ENCODE results near the gene EEFSEC.
"Not testable (repeated sequence)": the region's sequence is repeated elsewhere in the genome, so short reads cannot be mapped to it uniquely, and the experiment has no call there.

Gene EEFSEC

DNA sequence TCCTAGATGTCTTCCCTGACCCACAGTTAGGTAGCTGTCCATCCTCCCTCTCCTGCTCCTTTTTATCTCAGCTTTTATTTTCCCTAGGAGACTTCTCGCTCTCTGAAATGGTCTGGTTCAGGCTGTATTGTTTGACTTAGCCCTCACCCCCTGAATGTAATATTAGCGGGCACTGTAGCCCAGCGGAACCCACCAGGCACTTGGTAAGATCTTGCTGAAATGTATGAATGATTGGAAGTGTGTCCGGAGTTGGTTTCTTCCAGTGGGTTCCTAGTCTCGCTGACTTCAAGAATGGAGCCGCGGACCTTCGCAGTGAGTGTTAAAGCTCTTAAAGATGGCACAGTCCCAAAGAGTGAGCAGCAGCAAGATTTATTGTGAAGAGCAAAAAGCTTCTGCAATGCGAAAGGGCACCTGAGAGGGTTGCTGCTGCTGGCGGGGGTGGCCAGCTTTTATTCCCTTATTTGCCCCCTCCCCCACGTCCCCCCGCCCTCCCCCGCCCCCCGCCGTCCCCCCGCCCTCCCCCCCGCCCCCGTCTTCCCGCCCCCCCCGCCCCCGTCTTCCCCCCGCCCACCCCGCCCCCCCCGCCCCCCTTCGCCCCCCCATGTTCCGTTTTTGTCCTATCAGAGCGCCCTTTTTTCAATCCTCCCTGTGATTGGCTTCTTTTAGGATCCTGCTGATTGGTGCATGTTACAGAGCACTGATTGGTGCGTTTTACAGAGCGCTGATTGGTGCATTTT lies 694 bp upstream of the EEFSEC start:
- DNase-seq (ENCODE audit: low read depth in 2 of 2): no peak

DNA sequence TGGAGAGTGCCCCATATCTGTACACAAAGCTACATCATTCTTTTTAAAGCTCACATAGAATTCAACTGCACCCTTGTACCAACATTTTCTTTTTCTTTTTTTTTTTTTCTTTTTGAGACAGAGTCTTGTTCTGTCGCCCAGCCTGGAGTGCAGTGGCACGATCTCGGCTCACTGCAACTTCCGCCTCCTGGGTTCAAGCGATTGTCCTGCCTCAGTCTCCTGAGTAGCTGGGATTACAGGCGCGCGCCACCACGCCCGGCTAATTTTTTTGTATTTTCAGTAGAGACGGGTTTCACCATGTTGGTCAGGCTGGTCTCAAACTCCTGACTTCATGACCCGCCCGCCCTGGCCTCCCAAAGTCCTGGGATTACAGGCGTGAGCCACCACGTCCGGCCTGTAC lies 1.1 kb downstream of the EEFSEC start:
- DNase-seq (ENCODE audit: low read depth in 2 of 2): not testable (repeated sequence)

DNA sequence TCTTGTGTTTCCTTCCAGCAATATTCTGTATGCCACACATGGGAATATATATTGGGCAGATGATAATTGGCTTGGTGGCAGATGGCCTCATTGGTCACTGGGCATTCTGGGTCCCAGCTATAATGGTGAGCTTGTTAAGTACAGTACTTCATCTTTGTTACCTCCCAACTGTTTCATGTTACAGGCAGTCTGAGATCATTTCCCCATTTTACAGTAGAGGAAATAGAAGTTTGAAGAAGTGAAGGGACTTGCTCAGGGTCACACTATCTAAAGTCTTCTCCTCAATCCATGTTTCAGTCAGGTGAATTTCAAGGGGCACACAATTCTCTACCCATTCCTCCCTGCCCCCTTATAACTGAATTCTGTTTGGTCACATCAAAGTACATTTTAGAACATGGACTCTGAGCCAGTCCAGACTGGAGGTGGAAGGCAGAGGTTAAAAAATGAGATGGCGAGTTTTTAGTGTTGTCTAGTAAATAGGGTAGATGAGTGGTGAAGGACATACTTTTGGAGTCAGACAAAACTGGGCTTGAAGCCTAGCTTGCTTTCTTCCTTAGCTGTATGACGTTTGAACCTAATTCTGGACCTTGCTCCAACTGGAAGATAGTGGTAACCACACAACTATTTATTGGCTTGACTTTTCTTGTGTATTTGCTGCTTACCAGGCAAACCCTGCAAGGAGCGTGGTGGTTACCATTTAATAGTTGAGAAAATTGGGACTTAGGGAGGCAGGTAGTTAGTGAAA lies 2.5 kb downstream of the EEFSEC start:
- no peak for DNase-seq (ENCODE audit: low read depth in 2 of 2)

DNA sequence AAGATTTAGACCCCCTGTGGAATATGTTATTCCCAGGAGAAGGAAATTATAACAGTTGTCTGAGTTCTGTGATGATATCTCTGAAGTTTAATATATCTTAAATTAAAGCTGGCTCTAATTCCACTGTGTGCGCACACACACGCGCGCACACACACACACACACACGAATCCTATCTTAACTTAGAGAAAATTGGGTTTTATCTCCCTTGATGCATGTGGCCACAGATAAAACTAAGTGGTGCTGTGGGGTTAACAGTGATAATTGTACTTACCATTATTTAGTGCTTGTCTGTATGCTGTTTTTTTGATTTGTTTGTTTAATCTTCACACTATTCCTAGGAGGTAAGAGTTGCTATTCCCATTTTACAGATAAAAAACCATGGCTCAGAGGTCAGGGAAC lies 7.4 kb downstream of the EEFSEC start:
- no peak for DNase-seq (ENCODE audit: low read depth in 2 of 2)

DNA sequence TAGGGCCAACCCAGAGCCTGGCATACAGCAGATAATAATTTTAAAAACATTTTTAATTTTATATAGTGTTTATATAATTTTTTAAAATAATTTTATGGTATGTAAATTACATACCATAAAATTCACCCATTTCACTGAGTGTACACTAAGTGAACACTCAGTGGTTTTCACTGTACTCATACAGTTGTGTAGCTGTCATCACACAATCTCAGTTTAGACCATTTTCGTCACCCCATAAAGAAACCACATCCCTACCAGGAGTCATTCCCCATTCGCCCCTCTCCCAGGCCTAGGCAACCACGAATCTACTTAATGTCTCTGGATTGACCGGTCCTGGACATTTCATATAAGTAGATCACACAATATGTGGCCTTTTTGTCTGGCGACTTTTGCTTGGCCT lies 10.2 kb downstream of the EEFSEC start:
- DNase-seq (ENCODE audit: low read depth in 2 of 2): no peak

DNA sequence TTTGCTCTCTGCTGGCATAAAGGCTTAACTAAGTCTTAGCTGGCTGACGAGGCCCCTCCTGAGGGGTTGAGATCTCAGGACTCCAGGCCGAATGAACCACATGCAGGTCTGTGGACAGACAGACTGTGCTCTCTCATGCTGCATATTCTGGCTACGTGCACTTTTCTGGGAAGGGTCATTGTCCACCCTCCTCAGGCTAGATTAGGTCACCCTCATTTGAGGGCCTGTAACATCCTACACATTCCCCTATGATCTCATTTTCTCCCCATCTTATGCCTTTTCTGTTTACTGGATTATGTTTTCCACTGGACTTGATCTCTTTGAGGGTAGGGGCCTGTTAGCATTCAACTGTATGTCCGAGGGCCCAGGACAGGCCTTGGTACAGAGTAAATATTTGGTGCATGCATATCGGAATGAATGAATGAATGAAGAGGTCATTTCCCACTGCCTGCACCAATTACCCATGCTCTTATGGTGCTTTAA lies 13.7 kb downstream of the EEFSEC start:
- DNase-seq (ENCODE audit: low read depth in 2 of 2): no peak

DNA sequence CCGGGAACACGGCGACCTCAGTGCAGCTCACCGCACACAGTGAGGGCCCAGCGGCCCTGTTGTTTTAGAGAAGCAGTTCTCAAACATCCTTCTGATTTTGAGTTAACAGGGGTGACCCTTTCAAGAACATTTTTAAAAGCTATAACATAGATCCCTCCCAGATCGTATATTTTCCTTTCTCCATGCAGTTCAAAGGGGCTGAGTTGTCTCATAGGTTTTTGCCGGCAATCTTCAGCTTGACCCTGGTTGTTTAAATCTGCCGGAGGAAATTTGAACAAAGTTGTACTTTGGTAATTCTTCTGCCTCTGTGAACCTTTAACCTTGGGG lies 14.3 kb downstream of the EEFSEC start:
- DNase-seq (ENCODE audit: low read depth in 2 of 2): no peak

DNA sequence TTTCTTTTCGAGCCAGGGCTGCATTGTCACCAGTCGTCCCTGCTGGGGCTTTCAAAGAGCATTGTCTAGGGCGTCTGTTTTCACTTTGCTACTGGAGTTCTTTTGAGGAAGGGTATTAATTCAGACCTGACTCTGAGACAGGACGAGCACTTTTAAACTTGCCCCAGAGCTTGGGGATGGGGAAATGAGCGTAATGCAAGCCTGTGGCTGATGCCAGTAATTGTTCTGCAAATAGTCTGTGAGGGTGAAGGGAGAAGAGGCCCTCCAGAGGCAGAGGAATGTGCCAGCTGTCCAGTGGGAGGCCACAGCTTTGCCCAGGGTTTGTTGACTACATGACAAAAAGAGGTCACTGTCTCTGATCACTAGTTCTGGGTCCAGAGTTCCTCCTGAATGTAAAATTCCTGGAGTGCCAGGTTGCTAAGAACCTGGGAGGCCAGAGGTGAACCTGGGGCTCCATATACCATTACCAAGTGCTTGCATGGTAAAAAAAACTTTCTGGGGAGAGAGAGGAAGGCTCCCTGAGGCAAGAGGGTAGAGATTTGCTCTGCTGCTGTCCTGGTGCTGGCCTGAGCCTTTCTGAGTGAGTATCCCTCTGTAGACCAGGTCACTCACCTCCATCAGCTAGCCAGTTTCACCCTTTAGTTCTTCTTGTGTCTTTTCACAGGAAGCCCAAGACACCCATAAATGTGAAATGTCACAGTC lies 14.8 kb downstream of the EEFSEC start:
- no peak for DNase-seq (ENCODE audit: low read depth in 2 of 2)

DNA sequence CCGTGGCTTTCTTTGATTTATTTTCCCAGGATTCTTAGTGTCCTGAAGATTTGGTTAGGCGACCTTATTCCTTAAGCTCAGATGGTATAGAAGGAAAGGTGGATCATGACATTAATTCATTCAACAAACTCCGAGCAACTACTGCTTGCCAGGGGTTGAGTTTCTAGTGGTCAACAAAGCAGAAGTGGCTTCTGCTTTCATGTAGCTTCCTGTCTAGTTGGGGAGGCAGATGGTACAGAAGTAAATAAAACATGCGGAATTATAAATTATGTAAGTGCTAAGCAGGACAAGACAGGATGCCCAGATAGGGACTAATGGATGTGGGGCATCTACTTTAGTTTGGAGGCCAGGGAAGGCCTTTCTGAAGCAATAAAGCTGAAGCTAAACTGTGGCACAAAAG lies 15.6 kb downstream of the EEFSEC start:
- no peak for DNase-seq (ENCODE audit: low read depth in 2 of 2)

DNA sequence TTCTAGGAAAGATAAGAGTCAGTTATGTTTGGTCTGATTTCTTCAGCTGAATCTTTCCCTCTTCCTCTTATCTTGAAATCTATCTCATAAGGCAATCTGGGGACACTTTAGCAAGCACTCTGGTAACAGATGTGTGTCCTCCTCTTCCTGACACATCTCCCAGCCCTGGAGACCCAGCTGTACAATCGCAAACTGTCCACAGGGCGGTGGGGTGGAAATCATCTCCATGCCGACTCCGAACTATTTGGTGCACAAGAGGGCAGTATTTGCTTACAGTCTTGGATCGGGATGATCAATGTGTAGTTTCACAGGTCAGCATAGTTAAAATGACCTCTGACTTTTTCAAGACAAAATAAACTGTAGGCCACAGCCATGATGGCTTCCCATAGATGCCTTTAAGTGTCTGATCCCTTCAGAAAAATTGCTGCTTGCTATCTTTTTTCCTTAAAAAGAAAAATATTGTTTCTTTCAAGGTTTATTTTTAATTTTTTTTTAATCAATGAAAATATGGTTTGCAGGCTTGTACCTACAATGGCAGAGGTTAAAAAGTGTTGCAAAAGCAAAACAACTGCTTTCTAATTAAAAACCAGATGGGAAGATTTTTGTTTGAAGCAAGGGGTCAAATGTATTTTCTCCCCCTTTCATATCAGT lies 17.7 kb downstream of the EEFSEC start:
- DNase-seq (ENCODE audit: low read depth in 2 of 2): no peak

DNA sequence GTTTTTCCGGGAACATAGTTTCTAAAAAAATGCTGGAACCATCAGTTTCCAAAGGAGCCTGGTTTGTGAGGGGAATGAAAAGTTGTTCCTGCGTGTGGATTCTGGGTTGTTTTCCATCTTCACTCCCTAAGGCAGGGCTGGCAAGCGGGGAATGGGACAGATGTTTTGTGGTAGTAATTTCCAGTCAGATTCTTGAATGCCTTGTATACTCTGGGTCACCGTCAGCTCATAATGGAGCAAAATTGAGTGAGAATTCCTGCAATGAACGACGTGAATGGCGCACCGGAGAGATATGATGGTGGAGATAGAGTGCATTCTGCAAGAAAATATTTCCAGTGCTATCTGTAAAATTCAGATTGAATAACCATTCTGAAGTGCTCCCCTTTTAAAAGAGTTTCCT lies 19.9 kb downstream of the EEFSEC start:
- DNase-seq (ENCODE audit: low read depth in 2 of 2): no peak

DNA sequence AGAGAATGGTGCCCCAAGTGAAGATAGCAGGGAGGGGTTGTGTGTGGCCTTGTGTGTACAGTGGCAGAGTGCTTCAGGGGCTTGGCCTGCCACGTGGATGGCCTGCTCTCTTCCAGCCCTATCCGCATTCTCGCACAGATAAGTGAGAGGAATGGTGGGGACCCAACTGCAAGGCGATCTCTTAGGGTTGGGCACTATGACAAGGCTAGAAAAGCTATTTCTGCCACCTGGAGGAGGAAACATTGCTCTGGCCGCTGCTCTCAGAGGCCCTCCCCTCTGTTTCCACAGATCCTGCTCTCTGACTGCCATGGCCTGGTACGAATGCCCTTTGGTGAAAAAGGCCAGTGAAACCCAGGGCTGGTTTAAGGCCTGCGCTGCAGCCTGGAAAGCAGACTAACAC lies 20.6 kb downstream of the EEFSEC start:
- no peak for DNase-seq (ENCODE audit: low read depth in 2 of 2)

DNA sequence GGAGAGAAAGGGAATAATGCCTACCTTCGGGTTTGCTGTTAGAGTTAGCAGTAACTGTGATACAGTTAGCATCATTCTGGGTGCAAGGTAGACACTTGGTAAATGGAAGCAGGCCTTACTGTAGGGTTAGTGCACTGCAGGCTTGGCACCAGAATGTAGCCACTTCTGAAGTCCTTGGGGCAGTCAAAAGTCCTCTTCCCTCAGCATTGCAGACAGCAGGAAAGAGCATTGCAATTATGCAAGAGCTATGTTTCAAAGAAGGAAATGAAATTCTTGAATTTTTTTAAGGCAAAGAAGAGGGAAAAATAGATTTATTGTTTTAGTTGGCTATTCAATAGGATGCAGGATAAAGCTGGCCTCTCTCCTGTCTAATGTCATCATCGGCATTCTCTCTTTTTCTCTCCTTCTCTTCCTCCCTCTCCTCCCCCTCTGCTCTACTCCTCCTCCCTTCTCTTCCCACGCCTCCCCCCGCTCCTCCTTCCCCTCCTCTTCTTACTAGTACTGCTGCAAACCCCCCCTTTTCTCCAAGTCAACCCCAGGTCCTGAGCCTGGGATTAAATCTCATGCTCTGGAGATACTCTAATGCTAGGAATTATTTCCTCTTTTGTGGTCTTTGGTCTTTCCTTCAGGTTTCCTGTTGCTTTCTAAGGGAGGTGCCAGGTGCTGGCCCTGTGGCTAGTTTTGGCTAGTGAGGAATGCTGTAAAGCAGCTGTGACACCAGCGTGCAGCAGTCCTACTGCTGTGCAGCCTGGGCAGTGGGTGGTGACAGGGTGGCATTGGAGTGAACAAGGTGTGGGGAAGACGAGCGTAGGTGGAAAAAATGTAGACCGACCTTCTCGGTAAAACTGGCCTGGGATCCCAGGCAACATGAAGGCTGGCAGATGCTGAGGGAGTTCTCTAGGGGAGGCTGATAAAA lies 21.7 kb downstream of the EEFSEC start:
- DNase-seq (ENCODE audit: low read depth in 2 of 2): no peak

DNA sequence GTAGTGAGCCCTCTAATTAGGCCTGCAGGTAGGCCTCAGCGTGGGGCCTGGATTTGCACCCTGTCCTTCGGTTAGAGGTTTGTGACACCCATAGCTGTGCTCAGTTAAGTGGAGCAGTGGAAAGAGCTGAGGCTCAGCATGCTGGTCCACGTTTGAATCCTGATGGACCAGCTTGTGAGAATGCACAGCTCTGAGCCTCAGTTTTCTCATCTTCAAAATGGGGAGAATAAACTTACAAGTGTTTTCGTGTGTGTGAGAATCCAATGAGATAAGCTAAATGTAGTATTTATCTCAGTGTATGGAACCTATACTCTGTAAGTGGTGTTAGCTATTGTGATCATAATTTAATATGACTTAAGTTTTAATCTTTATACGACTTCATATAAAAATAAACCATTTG lies 22.5 kb downstream of the EEFSEC start:
- no peak for DNase-seq (ENCODE audit: low read depth in 2 of 2)

DNA sequence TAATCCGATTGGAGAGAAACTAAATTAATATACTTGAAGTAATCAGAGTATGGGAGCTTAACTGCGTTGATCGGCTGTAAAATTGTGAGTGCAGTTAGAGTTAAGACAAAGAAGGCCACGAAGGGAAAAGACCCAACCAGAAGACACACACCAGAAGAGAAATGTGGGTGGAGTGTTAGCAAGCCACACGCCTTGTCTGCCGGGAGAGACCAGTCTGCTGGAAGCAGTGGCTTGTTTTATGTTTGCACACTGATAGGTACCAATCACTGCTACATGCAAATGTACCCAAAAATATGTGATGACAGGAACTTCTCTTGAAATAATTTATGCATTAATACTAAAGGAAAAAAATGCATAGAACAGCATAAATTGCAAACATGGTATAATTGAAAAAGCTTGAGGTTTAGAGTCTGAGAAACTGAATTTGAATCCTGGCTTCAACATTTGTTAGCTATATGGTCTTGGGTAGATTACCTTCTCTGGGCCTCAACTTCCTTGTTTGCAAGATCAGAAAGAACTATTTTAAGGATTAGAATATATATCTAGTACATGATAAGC lies 23.1 kb downstream of the EEFSEC start:
- DNase-seq (ENCODE audit: low read depth in 2 of 2): no peak

DNA sequence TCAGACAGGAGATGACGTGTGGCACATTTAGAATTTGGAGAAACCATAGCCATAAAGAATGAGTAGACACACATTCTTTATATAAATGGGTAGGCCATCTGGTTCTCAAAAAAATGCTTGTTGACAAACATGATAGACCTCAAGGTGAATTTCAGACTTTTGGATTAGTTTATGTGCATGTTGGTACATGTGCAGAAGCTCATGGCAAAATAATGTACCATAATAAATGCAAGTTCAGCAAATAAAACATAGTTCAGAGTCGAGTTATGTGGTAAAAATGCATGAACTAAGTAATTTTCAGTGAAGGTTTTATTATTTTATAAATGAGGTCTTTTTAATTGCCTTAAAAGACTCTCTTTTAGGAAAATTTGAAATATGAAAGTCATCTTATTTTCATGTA lies 24.6 kb downstream of the EEFSEC start:
- no peak for DNase-seq (ENCODE audit: low read depth in 2 of 2)

DNA sequence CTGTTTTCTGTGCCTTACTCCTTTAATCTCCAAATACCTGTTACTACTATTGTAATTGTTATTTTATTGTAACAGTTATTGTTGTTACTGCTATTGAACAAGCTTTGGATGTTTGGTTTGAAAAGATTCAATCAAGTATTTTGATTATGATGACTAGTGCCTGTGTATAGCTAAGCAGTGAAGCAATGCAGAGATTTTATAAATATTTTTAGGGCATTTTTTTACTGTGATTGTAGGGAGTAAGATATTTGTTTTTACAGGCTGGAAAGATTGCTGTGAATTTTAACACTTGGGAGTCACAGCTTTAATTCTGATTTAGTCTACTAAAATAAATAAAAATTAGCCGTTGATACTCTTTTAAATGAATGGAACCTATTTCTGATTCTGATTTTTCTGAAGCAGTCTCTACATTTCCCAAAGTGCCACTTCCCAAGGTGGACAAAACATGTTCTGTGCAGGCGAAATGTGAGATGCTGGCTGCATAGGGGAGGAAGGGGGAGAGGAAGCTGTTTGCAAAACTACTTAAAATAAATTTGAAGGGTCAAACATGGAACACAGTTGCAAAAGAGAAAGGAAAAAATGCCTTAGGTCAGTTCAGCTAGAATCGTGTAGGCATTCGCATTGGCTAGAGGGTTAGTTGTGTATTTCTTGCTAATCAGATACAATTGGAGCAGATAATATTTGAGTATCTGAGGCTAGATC lies 25.7 kb downstream of the EEFSEC start:
- DNase-seq (ENCODE audit: low read depth in 2 of 2): no peak

DNA sequence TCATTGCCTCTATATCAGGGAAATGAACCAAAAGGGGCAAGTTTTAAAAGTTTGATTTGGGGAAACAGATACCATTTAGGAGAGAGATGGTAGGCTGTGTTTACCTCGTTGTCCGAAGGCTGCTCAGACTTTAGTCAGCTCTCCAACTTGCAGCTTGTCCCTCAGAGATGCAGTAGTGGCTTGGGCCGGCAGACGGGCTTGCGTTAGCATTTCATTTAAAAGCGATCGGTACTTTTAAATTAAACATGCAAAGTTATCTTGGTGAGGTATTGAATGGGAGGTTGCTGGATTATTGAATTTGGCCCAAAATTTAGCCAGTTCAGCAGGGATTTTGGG lies 26.2 kb downstream of the EEFSEC start:
- no peak for DNase-seq (ENCODE audit: low read depth in 2 of 2)

DNA sequence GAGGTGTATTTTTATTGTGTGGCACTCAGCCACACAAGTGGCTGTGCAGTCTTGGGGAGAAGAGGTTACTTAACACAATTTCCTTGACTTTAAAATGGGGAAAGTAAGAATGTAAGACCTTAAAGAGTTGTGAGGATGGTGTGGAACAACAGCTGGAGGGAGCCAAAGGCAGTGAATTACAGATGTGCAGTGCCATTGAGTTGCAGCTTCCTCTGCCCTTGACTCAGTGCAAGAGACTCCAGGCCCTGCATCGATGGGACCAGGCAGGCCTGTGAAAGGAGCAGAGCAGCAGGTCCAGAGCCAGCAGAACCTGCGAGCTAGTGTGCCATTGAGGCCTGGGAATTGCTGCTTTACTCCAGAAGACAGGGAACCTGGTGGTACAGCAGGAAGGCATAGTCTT lies 27.2 kb downstream of the EEFSEC start:
- DNase-seq (ENCODE audit: low read depth in 2 of 2): no peak

DNA sequence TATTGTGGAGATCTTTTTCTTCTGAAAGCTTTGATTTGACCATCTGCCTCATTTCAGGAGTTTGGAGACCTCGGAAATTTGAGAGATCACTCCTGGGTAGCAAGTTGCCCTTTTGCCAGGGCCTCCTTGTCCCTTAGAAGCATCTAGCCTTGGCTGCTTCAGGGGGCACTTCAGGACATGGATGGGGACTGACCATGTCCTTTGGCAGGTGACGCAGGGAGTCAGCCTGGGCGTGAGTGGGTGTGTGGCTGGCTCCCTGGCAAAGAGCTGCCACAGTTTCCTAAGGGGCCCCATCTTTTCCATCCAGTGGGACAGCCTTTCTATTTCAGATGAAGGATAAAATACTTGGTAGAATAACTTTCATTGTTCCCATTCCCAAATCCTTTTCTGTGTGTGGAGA lies 27.6 kb downstream of the EEFSEC start:
- no peak for DNase-seq (ENCODE audit: low read depth in 2 of 2)

DNA sequence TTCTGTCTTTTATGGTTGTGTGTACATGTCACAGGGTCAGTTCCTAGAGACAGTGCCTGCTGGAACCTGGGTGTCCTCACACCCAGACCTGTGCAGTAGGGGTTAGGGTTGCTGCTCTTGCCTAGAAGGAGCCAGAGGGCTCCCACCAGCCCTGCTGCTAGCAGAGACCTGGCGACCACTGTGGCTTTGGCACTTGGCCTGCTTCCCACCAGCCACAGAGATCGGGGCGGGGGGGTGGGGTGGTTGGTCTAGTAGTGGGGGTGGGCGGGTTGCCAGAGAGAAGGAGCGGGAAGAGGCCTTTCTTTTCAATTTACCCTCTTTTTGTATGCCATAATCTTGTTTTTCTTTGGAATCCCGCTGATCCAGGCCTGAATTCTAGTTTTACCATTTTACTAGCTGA lies 29.4 kb downstream of the EEFSEC start:
- DNase-seq (ENCODE audit: low read depth in 2 of 2): no peak
